Pulmonary artery endothelial cell (primary cell): ENCODE results near the gene PANX2. TPM values are rescaled to one million over a fixed set of nuclear protein-coding genes. Genes with fewer than 3 reads are reported as not detected.

Experiments
- DNase-seq: peaks from one replicate; pipeline ENCODE4 v3.0.0-alpha.2; 2011; ENCODE audit warnings: low read depth, low spot score
- total RNA-seq: library from RNA; depleted of rRNA; stranded (reverse); fragments of >200 nt; gene quantifications from 2 replicates; pipeline ENCODE4 v1.2.3, GENCODE V29; 2014

Gene PANX2
- total RNA-seq, 1 donor from 2014 or later, result 0.99 TPM

DNA sequence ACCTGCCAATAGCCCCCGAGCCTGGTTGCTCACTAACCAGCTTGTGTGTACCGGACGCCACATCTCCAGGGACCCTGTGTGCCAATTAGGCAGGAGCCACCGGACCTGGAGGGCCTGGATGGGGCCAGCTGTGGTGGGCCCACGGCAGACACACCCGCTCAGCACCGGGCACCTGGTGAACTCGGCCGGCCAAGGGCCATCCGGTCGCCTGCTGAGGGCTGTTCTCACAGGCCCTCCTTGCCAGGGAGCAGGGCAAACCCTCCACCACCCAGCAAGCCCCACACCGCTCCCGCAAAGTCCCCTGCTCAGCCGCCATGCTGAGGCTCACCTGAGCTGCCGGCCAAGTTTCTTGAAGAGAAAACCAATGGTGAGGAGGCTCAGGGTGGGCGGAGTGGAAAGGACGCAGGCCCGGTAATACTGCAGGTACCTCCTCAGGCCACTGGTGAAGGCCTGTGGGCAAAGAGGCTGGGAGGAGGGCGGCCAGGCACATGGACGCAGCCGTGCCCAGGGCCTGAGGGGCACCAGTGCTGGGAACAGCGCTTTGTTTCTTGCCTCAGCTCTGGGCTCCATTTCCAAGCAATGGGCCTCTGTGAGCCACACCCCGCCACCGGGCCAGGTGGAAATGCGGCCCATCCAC lies 57.2 kb downstream of the PANX2 start:
- DNase-seq, result no peak

DNA sequence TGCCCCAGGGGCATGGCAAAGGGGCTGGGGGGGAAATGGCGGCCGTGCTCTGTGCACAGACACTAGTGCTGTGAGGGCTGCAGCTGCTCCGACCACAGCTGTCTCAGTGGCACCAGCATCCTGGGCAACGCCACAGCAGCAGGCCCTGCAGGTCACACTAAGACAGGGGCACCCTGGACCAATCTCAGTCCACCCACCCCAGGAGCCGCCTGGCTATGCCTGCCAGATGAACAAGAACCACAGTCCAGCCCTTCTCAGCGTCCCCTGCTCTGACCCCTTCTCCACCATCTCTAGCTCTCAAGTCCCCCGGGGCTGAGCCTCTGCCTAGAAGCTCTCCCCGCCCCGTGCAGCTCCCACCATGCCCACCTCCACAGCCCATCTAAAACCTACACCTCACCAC lies 57.8 kb downstream of the PANX2 start:
- DNase-seq, result no peak

DNA sequence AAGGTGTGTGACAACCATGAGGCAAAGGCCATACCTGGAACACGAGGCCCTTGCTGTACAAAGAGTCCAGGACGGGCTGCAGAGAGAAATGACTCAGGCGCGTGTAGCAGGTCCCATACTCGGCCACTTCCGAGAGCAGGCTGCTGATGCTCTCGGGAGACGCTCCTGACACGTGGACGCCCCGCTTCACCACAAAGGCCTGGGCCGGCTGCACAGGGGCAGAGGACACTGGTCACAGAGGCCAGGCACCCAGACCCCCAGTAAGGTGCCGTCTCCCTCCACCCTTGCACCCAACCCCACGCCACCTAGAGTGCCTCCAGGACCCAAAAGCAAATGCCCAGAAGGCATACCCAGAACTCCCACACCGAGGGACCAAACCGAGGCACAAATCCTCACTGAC lies 58.8 kb downstream of the PANX2 start:
- DNase-seq, result no peak

Other genes with a start within 250 kb of the PANX2 start
- gene PIM3, start 210.0 kb upstream of the PANX2 start, total RNA-seq, result 174 and 185 TPM in 2 replicates
- gene IL17REL, start 158.0 kb upstream of the PANX2 start, total RNA-seq, result 0.04 and 0.20 TPM in 2 replicates
- gene TTLL8, start 112.4 kb upstream of the PANX2 start, total RNA-seq, result not detected in 2 replicates
- not detected in 2 replicates for gene MLC1, start 85.3 kb upstream of the PANX2 start, total RNA-seq
- 25.0 and 26.0 TPM in 2 replicates for gene MOV10L1, start 80.7 kb upstream of the PANX2 start, total RNA-seq
- gene TRABD, start 15.2 kb downstream of the PANX2 start, total RNA-seq, result 34.8 and 36.3 TPM in 2 replicates
- 28.8 and 30.4 TPM in 2 replicates for gene SELENOO, start 30.3 kb downstream of the PANX2 start, total RNA-seq
- gene TUBGCP6, start 74.3 kb downstream of the PANX2 start, total RNA-seq, result 22.0 and 28.1 TPM in 2 replicates
- 14.0 and 14.4 TPM in 2 replicates for gene HDAC10, start 80.5 kb downstream of the PANX2 start, total RNA-seq
- gene MAPK12, start 91.0 kb downstream of the PANX2 start, total RNA-seq, result 54.2 TPM in 2 replicates
- gene MAPK11, start 99.6 kb downstream of the PANX2 start, total RNA-seq, result 16.3 and 23.3 TPM in 2 replicates
- 55.5 and 65.2 TPM in 2 replicates for gene PLXNB2, start 136.9 kb downstream of the PANX2 start, total RNA-seq
- gene DENND6B, start 156.3 kb downstream of the PANX2 start, total RNA-seq, result 1.1 and 1.3 TPM in 2 replicates
- 62.3 and 72.9 TPM in 2 replicates for gene PPP6R2, start 172.6 kb downstream of the PANX2 start, total RNA-seq